ENCODE measurements around the gene CCDC159.

Gene CCDC159

GRCh38 chr19:11399667-11400066 lies 53.3 kb downstream of the CCDC159 start:
- DNase-seq, result no peak

DNA sequence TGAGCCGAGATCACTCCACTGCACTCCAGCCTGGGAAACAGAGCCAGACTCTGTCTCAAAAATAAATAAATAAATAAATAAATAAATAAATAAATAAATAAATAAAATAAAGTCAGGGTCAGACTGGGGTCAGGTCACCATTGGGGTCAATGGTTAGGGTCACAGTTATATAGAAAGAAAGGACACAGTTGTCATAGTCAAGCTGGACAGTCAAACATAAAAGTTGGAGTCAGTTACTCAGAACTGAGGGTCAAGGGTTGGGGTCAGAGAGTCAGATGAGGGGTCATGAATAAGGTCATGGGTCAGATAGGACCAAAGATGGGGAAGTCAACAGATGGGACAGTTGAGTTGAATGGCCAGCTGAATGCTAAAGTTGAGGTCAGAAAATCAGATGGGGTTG lies 54.5 kb downstream of the CCDC159 start:
- no peak for DNase-seq

DNA sequence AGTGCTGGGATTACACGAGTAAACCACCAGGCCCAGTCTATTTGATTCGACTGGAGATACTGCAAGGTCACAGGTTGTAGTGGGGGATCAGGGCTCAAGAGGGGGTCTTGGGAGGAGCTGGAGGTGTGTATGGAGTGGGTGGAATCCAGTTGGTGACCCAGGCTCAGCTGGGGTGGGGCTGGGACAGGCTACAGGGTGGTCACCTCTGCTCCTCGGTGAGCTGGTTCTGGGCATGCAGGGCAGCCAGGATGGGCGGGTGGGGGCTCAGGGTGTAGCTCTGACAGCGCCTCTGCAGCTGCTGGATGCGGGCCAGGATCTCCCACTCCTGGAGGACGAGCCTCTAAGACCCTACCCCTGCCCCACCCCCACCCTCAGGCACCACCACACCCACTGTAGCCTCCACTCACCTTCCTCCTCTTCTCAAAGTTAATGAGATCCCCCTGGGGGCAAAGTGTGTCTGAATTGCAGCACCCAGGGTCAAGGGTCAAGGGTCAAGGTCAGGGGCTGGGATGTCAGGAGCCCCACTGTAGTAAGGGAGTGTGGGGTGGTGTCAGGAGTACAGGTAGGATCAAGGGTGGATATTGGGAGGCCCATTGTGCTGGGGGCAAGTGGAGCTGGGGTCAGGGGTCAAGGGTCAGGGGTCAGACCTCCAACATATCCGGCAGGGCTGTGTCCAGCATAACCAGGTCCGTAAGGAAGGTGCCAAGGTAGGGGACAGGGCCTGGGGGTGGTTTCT lies 55.7 kb downstream of the CCDC159 start:
- DNase-seq, result no peak

All from inflammatory macrophage treated with lipopolysaccharide for 4 hours (primary cell).